Measurements from ENCODE around the gene NEK2.
"Not testable (repeated sequence)": the region's sequence is repeated elsewhere in the genome, so short reads cannot be mapped to it uniquely, and the experiment has no call there.

NEK2 gene

GRCh38 chr1:211648980-211649934 lies 26.2 kb downstream of the NEK2 start:
- no peak for FAIRE-seq

GRCh38 chr1:211648336-211648735 lies 27.1 kb downstream of the NEK2 start:
- FAIRE-seq = no peak

DNA sequence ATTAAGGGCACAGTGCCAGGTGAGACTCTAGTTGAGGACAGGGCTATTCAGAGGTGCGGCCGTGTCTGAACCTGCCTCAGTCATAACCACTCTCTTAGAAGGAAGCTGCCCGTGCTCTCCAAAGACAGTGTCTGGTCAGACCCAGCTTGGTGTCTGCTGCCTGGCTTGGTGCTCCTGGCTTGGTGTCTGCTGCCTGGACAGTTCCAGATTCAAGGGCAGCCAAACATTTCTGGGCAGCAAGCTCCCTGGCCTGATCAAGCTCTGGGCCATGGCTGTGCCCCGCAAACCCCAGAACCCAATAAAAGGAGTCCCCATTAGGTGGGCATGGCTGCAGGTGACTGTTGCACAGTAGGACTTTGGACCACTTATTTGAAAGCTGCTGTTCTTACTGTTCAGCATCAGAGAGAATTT lies 27.7 kb downstream of the NEK2 start:
- no peak for FAIRE-seq

- FAIRE-seq = no peak
These were observed 28.9 kb downstream of the NEK2 start for GRCh38 chr1:211646566-211646965.

- FAIRE-seq = not testable (repeated sequence)
These were observed 29.8 kb downstream of the NEK2 start for GRCh38 chr1:211645601-211646000.

DNA sequence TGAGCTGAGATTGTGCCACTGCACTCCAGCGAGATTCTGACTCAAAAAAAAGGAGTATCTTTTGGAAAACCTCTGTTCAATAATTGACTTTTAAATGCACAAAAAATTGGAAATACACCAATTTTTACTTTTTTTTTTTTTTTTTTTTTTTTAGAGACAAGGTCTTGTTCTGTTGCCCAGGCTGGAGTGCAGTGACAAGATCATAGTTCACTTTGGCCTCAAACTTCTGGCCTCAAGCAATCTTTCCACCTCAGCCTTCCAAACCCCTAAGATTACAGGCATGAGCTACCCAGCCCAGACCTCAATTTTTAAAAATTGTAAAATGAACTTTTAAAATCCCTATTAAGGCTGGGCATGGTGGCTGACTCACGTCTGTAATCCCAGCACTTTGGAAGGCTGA lies 30.8 kb downstream of the NEK2 start:
- no peak for FAIRE-seq

DNA sequence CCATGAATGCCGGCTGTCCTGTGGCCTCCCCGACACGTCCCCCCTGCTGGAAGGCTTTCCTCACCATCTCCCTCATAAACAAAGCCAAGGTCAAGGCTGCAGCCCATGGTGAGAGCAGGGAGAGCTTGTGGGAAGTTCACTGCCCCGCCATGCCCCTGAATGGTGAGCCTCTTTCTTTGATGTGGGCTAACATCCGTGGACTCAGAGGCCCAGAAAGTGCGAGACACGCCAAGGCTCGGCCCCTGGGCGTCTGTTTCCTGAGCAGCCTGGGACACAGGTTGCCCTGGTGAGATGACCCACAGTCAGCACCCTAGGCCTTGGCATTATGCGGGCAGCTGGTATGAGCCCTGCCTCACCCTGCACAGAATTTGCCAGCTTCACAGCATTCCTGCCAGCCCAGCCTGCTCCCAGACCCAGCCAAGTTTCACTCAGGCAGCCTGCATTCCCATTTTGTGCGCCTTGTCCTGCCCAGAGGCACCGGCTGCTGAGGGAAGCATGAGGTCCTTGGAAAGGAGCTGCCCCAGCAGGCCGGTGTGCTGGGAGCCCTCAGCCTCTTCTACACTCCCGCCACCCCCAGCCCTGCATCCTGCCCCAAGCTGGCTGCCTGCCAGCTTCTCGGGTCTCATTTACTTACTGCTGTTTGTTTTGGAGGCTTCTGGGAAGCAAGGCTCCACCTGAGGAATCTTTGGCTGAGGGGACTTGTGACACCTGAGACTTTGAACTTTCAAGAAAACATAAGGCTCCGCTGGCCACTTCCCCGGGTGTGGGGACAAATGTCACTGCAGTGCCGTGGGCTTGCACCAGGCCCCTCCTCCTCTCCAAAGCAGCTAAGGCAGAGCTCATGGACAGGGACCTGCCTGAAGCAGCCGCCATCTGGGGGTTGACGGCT lies 31.9 kb downstream of the NEK2 start:
- FAIRE-seq = no peak

- no peak for FAIRE-seq
These were observed 32.6 kb downstream of the NEK2 start for GRCh38 chr1:211642870-211643269.

- no peak for FAIRE-seq
These were observed 33.5 kb downstream of the NEK2 start for GRCh38 chr1:211641942-211642341.

- FAIRE-seq = no peak
These were observed 34.2 kb downstream of the NEK2 start for GRCh38 chr1:211641044-211641800.

DNA sequence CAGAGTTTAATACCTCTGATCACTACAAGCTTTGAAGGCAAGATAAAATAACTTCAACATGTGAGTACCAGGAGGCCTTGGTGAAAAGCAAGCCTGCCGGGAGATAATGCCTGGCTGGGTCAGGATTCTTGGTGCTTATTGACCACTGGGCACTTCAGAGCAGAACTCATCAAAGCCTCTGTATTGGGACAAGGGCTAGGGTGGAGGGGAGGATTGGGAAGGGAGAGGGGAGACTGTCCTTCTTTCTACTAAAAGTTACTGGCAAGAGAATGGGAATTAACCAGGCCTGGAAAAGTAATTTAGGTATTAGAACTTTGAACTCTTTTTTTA lies 35.2 kb downstream of the NEK2 start:
- no peak for FAIRE-seq

DNA sequence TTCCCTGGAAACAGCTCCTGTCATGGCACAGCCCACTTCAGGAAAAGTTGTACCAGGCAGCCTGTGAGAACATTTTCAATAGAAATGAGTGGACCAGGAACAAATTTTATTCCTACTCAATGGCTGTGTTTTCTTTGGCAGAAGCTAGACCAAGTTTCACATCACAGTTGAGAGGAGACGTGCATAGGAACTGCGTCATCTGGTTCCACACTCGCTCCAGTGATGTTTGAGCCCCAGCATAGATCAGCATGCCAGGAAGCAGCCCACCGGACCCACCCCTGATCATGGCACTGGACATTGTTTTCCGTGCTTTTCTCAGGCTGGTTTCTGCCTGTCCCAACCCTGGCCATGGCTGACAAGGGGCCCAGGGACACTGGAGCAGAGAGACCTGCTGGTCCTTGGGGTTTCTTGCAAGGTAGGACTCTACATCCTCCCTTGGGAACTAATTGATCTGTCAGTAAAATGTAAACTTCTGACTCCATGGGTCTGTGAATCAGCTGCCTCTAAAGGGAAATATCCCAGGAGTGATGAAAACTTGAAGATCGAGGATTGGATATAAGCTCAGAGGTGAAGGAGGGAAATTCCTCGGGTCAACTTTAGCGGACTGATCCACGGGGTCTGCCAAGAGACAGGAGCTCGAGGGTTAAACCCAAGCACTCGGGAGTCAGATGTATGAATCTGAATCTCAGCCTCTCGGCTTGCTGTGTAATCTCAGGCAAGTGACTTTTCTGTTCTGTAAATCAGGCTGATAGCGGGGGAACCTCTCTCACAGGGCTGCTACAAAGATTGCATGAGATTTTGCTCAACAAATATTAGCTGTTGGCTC lies 35.7 kb downstream of the NEK2 start:
- FAIRE-seq = no peak

DNA sequence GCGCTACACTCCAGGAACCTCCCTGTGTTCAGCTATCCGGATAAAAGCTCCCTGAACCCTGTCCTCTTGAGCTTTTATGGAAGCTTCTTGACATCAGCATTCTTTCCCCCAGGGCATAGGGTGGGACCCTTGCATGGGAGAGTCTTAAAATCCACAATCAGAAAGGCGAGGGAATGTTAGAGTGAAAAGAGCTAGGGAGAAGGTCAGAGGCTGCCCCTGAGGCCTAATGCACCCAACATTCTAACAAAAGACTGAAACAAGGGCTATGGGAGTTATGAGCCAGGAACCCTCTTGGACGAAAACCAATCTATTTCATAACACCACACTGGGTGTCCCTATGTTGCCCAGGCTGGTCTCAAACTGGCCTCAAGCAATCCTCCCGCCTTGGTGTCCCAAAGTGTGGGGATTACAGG lies 36.7 kb downstream of the NEK2 start:
- FAIRE-seq = no peak

- no peak for FAIRE-seq
These were observed 37.2 kb downstream of the NEK2 start for GRCh38 chr1:211638246-211638645.

- FAIRE-seq = no peak
These were observed 38.4 kb downstream of the NEK2 start for GRCh38 chr1:211637066-211637465.

DNA sequence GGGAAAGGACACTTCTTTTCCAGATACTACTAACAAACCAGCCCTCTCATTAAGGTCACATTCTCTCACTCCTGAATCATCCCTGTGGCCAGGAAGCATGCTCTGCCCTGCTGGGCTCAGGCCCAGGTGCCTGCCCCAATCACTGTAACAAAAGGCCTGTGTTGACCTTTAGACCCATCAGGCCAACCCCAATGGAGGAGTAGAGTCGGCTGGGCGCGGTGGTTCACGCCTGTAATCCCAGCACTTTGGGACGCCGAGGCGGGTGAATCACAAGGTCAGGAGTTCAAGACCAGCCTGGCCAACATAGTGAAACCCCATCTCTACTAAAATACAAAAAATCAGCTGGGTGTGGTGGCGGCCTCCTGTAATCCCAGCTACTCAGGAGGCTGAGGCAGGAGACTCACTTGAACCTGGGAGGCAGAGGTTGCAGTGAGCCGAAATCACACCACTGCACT lies 38.8 kb downstream of the NEK2 start:
- FAIRE-seq = not testable (repeated sequence)

- no peak for FAIRE-seq
These were observed 39.7 kb downstream of the NEK2 start for GRCh38 chr1:211635597-211636205.

- no peak for FAIRE-seq
These were observed 40.5 kb downstream of the NEK2 start for GRCh38 chr1:211634931-211635330.

GRCh38 chr1:211634461-211634860 lies 41.0 kb downstream of the NEK2 start:
- no peak for FAIRE-seq

GRCh38 chr1:211633524-211633846 lies 41.9 kb downstream of the NEK2 start:
- no peak for FAIRE-seq

- no peak for FAIRE-seq
These were observed 42.5 kb downstream of the NEK2 start for GRCh38 chr1:211632808-211633523.
